Activated CD4-positive, alpha-beta T cell treated with anti-CD3 and anti-CD28 coated beads for 36 hours (primary cell): ENCODE data around the gene DCC. TPM values are rescaled to one million over a fixed set of nuclear protein-coding genes. Genes with fewer than 3 reads are reported as not detected.

ENCODE experiments used
- ATAC-seq: fragments of 200-7000 bp; cut with Tn5 transposase; one replicate; pipeline ENCODE4 v1.10.0; 2021; ENCODE audit warnings: mild to moderate bottlenecking, moderate library complexity
- CTCF ChIA-PET: fragments of 350-600 bp; sonication (Branson Sonifier 250); formaldehyde crosslinking; loops from one replicate; lab custom pipeline; 2021; ENCODE audit warnings: antibody characterized with exemption; lab: Charles Lee
- POLR2A ChIA-PET: fragments of 350-600 bp; sonication (Branson Sonifier 250); formaldehyde crosslinking; loops from one replicate; lab custom pipeline; 2021; ENCODE audit warnings: antibody characterized with exemption, inconsistent platforms; lab: Charles Lee
- DNase-seq: peaks from one replicate; pipeline ENCODE4 v3.0.0-alpha.2; 2020
- H3K27ac Mint-ChIP-seq: one replicate; pipeline ENCODE4 v1.8.0; 2021; ENCODE audit warnings: mixed read lengths
- H3K27me3 Mint-ChIP-seq: one replicate; pipeline ENCODE4 v1.8.0; 2021; ENCODE audit warnings: mixed read lengths
- H3K36me3 Mint-ChIP-seq: one replicate; pipeline ENCODE4 v1.8.0; 2021; ENCODE audit warnings: low read depth, mixed read lengths
- H3K4me1 Mint-ChIP-seq: one replicate; pipeline ENCODE4 v1.8.0; 2021; ENCODE audit warnings: mixed read lengths
- H3K4me3 Mint-ChIP-seq: one replicate; pipeline ENCODE4 v1.8.0; 2021; ENCODE audit warnings: mild to moderate bottlenecking, moderate library complexity, mixed read lengths
- H3K9me3 Mint-ChIP-seq: one replicate; pipeline ENCODE4 v1.8.0; 2021; ENCODE audit warnings: low read depth, mixed read lengths
- intact Hi-C, 2 experiments: fragments of 100-400 bp; cut with DNase I in 1 of 2; cut with micrococcal nuclease in 1 of 2; formaldehyde crosslinking; loops; one replicate each; pipeline versions ENCODE4 v1.14.2 to v1.15.1; 2022 to 2024; cut with DNase I, micrococcal nuclease
- total RNA-seq, 2 experiments: library from RNA; stranded (reverse); gene quantifications; one replicate each; pipeline ENCODE4 v1.2.3, GENCODE V29; 2021

The DCC gene
- total RNA-seq, 2 experiments from 2014 or later = not detected

DNA sequence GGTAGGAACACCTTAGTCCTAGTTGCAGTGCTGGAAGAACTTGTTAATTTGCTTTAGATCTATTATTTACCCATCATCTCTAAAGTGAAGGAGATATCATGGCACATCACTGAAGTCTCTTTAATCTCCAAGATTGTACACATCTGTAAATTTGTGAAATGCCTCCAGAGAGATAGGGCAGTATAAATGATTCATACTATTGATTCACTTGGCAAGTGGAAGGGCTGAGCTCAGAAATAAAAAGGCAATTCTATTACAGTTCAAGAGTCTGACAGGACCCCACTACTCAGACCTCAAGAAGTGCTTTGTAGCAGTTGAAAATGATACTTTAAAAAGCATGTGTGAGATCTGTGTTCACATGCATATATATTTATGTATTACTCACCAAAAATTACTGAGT is 489.3 kb downstream of the DCC start:
- DNase-seq = no peak
- Mint-ChIP-seq H3K27ac (no peak overlapping the region), H3K4me1 (no peaks in the 10 kb centered on the region), H3K36me3 (no peaks in the 10 kb centered on the region), H3K4me3 (no peak overlapping the region), H3K27me3 (no peaks in the 10 kb centered on the region), H3K9me3 (no peaks in the 10 kb centered on the region)
- ATAC-seq = no peak
- ChIA-PET CTCF (interaction anchor here (0.6 kb wide), 1 partner anchor 1651 kb away, joined by 3 read pairs; no protein-coding TSS in a partner anchor), POLR2A (no interaction called here)
- intact Hi-C loops = no loop called here

DNA sequence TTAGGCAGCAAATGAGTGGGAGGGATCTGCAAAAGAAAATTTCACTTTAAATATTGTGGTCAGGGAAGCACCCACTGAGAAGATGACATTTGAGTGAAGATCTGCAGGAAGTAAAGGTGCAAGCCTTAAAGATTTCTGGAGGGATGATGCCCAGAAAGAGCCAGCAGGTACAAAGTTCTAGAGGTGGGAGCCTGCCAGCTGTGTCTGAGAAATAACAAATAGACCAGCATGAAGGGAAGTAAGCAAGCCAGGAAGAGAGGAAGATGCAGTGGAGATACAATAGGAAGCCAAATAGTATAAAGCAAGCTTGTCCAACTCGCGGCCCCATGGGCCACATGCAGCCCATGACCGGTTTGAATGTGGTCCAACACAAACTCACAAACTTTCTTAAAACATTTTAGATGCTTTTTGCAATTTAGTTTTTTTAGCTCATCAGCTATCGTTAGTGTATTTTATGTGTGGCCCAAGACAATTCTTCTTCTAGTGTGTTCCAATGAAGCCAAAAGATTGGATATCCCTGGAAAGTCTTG is 489.9 kb downstream of the DCC start:
- H3K27ac Mint-ChIP-seq = no peak overlapping the region
- intact Hi-C loops = no loop called here
- no peaks in the 10 kb centered on the region for H3K9me3 Mint-ChIP-seq
- no peak for DNase-seq
- ChIA-PET POLR2A (no interaction called here), CTCF (interaction anchor here (0.6 kb wide), 1 partner anchor 1651 kb away, joined by 3 read pairs; no protein-coding TSS in a partner anchor)
- ATAC-seq = no peak
- H3K4me3 Mint-ChIP-seq = no peak overlapping the region
- no peaks in the 10 kb centered on the region for H3K4me1 Mint-ChIP-seq
- H3K36me3 Mint-ChIP-seq = no peaks in the 10 kb centered on the region
- H3K27me3 Mint-ChIP-seq = no peaks in the 10 kb centered on the region

DNA sequence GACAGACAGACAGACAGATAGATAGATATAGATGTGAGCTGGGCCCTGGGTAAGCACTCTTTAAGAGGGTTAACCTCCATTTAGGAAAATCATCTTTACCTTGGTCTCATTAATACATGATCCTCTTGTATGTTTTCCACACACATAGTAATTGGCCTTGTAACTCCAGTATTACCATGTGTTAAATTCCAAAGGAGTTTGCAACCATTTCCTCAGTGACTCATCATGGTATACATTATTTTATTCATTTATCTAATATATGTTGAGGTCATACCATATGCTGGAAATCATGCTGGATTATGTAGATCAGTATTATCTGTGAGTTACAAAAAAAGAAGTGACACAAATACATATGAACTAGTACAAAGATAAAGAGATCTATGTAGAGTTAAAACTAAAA is 504.3 kb downstream of the DCC start:
- H3K9me3 Mint-ChIP-seq = no peaks in the 10 kb centered on the region
- intact Hi-C loops = no loop called here
- no peaks in the 10 kb centered on the region for H3K36me3 Mint-ChIP-seq
- ATAC-seq (no peak), DNase-seq (no peak)
- H3K27me3 Mint-ChIP-seq = no peaks in the 10 kb centered on the region
- no peak overlapping the region for H3K4me3 Mint-ChIP-seq
- no peaks in the 10 kb centered on the region for H3K4me1 Mint-ChIP-seq
- CTCF ChIA-PET = no interaction called here
- no peak overlapping the region for H3K27ac Mint-ChIP-seq
- POLR2A ChIA-PET = no interaction called here

DNA sequence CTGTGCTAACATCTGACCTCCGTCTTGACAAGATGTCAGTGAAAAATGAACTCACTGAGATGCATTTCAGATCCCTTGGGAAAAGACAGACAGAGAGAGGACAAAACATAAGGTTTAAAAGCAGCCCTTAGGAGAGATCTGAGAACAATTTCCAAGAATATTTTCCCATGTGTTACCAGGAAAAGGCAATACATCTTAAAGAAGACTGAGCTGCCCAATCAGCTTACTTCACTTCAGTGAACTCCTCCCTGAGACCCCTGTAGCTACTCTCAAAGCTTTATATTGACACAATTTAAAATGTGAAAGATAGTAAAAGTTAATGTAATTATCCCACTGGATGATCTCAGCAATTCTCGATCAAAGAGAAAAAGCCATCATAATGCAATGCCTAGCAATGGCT is 505.0 kb downstream of the DCC start:
- POLR2A ChIA-PET = no interaction called here
- Mint-ChIP-seq H3K4me1 (no peaks in the 10 kb centered on the region), H3K27ac (no peak overlapping the region), H3K9me3 (no peaks in the 10 kb centered on the region), H3K4me3 (no peak overlapping the region), H3K36me3 (no peaks in the 10 kb centered on the region), H3K27me3 (no peaks in the 10 kb centered on the region)
- CTCF ChIA-PET = interaction anchor here (2.1 kb wide), 1 partner anchor 10 kb away, joined by 6 read pairs; no protein-coding TSS in a partner anchor
- DNase-seq = no peak
- intact Hi-C loops = no loop called here
- no peak for ATAC-seq

DNA sequence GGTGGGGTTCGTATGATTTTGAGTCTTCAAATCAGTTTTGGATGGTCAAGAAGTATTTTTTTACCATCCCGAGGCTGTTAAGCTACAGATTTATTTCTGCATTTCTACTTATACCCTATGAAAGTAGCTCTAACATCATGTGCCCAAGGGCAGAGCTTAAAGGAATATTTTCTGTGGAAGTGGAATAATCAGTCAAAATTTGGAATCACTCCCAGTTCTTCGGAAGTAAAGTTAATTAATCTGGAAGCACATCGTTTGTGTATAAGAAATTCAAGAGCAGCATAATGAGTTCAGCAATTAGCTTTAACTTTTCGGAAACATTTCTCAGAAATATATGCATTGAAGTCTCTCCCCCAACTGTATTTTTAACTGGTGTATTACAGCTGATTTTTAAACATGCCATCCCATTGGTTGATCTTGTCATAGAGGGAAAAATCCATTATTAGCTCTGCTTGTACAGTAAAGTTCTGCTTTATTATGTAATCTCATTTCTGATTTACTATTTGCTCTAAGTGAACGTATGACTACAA is 510.1 kb downstream of the DCC start:
- no peak overlapping the region for H3K4me3 Mint-ChIP-seq
- H3K27ac Mint-ChIP-seq = no peak overlapping the region
- H3K4me1 Mint-ChIP-seq = no peaks in the 10 kb centered on the region
- no peaks in the 10 kb centered on the region for H3K36me3 Mint-ChIP-seq
- ChIA-PET POLR2A (no interaction called here), CTCF (no interaction called here)
- no peaks in the 10 kb centered on the region for H3K9me3 Mint-ChIP-seq
- ATAC-seq (no peak), DNase-seq (no peak)
- no peaks in the 10 kb centered on the region for H3K27me3 Mint-ChIP-seq
- intact Hi-C loops = no loop called here

DNA sequence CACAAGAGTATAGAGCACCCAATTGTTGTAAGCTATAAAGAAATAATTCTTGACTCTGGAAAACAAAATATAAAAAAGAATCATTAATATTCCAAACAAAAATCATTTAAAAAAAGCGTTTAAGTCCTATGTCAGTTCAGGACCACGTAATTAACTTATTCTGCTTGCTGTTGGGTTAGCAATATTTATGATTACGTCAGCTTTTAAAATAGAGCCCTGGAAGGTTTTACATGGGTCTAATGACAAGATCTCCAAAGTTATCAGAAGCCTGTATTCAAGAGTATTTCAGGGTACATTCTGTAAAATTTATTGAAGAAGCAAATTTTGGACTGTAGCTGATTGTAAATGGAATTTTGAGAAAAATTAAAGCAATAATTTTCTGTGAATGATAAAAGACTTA is 521.6 kb downstream of the DCC start:
- H3K36me3 Mint-ChIP-seq = no peaks in the 10 kb centered on the region
- no peak for DNase-seq
- no peaks in the 10 kb centered on the region for H3K9me3 Mint-ChIP-seq
- intact Hi-C loops = no loop called here
- ATAC-seq = no peak
- POLR2A ChIA-PET = no interaction called here
- no peaks in the 10 kb centered on the region for H3K27me3 Mint-ChIP-seq
- no peaks in the 10 kb centered on the region for H3K4me1 Mint-ChIP-seq
- H3K27ac Mint-ChIP-seq = no peak overlapping the region
- CTCF ChIA-PET = interaction anchor here (0.7 kb wide), 1 partner anchor 1640 kb away, joined by 3 read pairs; no protein-coding TSS in a partner anchor
- H3K4me3 Mint-ChIP-seq = no peak overlapping the region

DNA sequence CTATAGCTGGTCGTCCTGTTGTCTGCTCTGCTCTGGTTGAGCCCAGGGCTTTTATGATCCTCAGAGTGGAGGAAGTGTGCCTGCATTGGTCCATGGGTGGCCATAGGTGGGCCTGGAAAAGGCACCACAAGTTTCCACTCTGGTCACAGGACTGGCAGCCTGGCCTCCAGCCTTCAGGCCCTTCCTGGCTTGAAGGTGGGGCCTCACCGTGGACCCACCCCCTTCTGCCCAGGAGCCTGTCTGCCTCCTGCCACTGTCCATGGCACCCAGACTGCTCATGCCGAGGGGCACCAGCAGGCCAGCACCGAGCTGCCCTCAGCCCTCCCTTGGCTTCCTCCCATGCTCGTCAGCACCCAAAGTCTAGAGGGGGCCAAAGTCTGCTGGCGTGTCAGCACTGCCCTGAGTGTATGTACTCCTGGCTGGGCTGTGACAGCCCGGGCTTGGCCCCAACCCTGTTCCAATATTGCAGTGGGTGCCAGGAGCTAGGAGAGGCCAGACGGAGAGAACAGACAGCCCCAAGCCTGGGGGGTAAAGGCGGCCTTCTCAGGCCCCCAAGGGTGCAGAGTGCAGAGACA is 529.4 kb downstream of the DCC start:
- POLR2A ChIA-PET = no interaction called here

DNA sequence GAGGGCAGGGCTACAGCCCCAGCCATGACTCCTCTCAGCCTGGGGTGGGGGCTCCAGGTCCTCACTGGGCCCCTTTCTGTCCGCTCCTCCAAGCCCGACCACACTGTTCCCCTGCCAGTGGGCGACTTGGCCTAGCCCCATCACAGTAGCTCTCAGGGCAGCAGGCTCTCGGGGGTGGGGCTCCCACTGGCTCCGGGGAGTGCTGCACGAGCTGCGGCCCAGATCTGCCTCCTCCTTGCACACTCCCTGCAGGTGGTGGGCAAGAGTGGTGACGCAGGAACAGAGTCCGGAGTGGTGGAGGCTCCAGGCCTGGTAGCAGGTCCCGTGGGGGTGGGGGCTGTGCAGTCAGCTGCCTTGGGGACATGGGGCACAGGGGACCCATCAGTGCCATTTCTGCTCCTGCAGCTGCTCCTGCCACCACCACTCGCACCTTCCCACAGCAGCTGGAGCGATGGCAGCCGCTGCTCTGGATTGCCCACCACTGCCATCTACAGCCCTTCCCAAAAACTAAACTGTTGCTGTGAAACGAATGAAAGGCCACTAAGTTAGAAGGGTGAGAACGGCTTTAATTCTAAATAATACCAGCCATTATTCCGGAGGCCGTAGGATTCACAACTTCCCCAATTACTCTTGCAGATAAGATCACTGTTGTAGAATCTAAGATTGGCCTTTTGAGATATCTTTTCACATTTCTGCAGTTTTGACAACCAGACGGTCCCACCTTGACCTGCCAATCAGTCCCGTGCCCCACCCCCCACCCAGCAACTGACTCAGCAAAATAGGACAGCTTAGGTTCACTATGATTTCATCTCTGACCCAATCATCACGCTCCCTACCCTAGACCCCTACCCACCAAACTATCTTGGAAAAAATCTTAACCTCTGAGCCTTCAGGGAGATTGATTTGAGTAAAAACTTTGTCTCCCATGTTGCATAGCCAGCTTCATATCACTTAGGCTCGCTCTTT is 530.2 kb downstream of the DCC start:
- H3K27me3 Mint-ChIP-seq = no peaks in the 10 kb centered on the region
- intact Hi-C loops = no loop called here
- DNase-seq = no peak
- H3K4me3 Mint-ChIP-seq = no peak overlapping the region
- no peak overlapping the region for H3K27ac Mint-ChIP-seq
- POLR2A ChIA-PET = no interaction called here
- ATAC-seq = no peak
- H3K36me3 Mint-ChIP-seq = no peaks in the 10 kb centered on the region
- CTCF ChIA-PET = no interaction called here
- no peaks in the 10 kb centered on the region for H3K4me1 Mint-ChIP-seq
- peaks cover 1% of the 10 kb centered on the region for H3K9me3 Mint-ChIP-seq

More for the DNA sequence above, 529.4 kb downstream of the DCC start:
- Mint-ChIP-seq H3K27ac (no peak overlapping the region), H3K4me3 (no peak overlapping the region), H3K36me3 (no peaks in the 10 kb centered on the region), H3K9me3 (peaks cover 1% of the 10 kb centered on the region), H3K4me1 (no peaks in the 10 kb centered on the region), H3K27me3 (no peaks in the 10 kb centered on the region)
- ATAC-seq (no peak), DNase-seq (no peak)
- CTCF ChIA-PET = no interaction called here
- intact Hi-C loops = no loop called here

DNA sequence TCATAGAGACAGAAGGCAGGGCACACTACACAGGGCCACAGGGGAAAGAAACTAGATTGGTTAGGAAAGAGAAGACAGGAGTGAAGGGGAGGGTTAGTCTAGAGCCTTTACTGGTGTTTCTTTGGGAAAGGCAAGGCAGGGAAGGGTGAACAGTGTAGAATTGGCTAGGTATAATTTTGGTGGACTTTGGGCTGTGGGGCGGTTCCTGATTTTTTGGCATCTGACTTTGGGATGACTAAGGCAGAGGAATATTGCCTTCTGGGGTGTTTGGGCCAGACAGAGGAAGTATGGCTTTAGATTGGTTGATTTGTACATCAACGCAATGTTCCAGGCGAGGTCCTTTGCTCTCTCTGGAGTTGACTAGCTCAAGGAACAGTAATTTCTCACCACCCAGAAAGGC is 534.8 kb downstream of the DCC start:
- ATAC-seq (no peak), DNase-seq (no peak)
- Mint-ChIP-seq H3K9me3 (peaks cover 1% of the 10 kb centered on the region), H3K4me3 (no peak overlapping the region), H3K36me3 (no peaks in the 10 kb centered on the region), H3K27ac (no peak overlapping the region), H3K4me1 (no peaks in the 10 kb centered on the region), H3K27me3 (no peaks in the 10 kb centered on the region)
- ChIA-PET CTCF (no interaction called here), POLR2A (interaction anchor here (0.5 kb wide), 1 partner anchor 11 kb away, joined by 3 read pairs; no protein-coding TSS in a partner anchor)
- intact Hi-C loops = no loop called here

DNA sequence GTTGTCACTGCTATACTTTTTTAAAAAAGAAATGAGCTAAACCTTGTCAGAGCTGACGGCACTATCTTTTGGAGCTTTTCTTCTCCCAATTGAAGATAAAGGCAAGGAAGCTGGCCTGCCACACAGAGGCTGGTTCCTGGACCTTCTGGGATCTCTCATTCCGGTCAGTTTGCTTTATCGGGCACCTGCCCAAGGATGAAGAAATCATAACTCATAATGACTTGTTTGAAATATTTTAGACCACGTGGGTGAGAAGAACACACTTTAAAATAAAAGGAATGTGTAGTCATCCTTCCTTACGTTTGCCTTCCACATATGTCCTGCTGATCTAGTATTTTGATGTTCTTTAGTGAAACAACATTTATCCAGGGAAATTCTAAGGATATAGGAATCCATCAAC is 535.7 kb downstream of the DCC start:
- DNase-seq = no peak
- ATAC-seq = no peak
- intact Hi-C loops = no loop called here
- H3K36me3 Mint-ChIP-seq = no peaks in the 10 kb centered on the region
- ChIA-PET CTCF (no interaction called here), POLR2A (interaction anchor here (0.6 kb wide), 1 partner anchor 362 kb away, joined by 5 read pairs; no protein-coding TSS in a partner anchor)
- H3K4me1 Mint-ChIP-seq = no peaks in the 10 kb centered on the region
- no peak overlapping the region for H3K4me3 Mint-ChIP-seq
- H3K9me3 Mint-ChIP-seq = peaks cover 4% of the 10 kb centered on the region
- H3K27me3 Mint-ChIP-seq = no peaks in the 10 kb centered on the region
- H3K27ac Mint-ChIP-seq = no peak overlapping the region

DNA sequence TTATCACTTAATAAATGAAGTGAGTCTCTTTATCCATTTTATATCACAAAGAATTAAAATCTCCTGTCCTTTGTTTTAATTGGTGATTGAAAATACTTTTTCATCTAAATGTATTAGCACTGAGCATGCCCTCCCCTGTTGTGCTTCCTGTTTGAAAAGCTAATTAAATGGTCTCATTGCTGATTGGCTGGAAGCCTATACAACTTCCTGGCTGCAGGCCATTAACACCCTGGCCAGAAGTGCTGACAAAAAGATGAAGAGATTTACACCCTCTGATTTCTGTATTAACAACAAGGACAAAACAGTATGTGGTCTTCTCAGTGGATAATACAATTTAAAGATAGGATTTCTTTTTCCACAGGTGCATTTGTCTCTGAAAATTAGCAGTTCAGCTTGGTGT is 548.0 kb downstream of the DCC start:
- no peak for DNase-seq
- Mint-ChIP-seq H3K9me3 (peaks cover 7% of the 10 kb centered on the region), H3K27me3 (no peaks in the 10 kb centered on the region), H3K4me1 (no peaks in the 10 kb centered on the region), H3K27ac (no peak overlapping the region), H3K36me3 (no peaks in the 10 kb centered on the region), H3K4me3 (no peak overlapping the region)
- ChIA-PET CTCF (no interaction called here), POLR2A (no interaction called here)
- ATAC-seq = no peak
- intact Hi-C loops = no loop called here
